ENCODE data around the gene ZBTB7A.
A peak's percentile ranks its signal among the peaks of the same experiment; 100 is the strongest.

ZBTB7A gene

GRCh38 chr19:4066682-4067395, at the start of gene ZBTB7A:
Gene ZBTB7A, minus strand, starts transcription at chr19:4066899. Its CDS starts 11,667 bp downstream, at chr19:4055232.
- peak; percentile 84 for DNase-seq

- no peak for DNase-seq
Observed at GRCh38 chr19:4115818-4116385, 49.2 kb upstream of the ZBTB7A start.

- DNase-seq = peak; percentile 75
Observed at GRCh38 chr19:4115050-4115817, 48.5 kb upstream of the ZBTB7A start.

GRCh38 chr19:4114181-4114580, 47.5 kb upstream of the ZBTB7A start:
- no peak for DNase-seq

- no peak for DNase-seq
Observed at GRCh38 chr19:4113398-4114088, 46.8 kb upstream of the ZBTB7A start.

GRCh38 chr19:4112367-4112766, 45.7 kb upstream of the ZBTB7A start:
- DNase-seq = no peak

- no peak for DNase-seq
Observed at GRCh38 chr19:4109626-4109945, 42.9 kb upstream of the ZBTB7A start.

- DNase-seq = peak; percentile 84
Observed at GRCh38 chr19:4108767-4109625, 42.3 kb upstream of the ZBTB7A start.

- no peak for DNase-seq
Observed at GRCh38 chr19:4103080-4103433, 36.4 kb upstream of the ZBTB7A start.

GRCh38 chr19:4102339-4103079, 35.8 kb upstream of the ZBTB7A start:
- no peak for DNase-seq

GRCh38 chr19:4101496-4101770, 34.7 kb upstream of the ZBTB7A start:
- DNase-seq = no peak

GRCh38 chr19:4100647-4101495, 34.2 kb upstream of the ZBTB7A start:
- DNase-seq = no peak

- DNase-seq = no peak
Observed at GRCh38 chr19:4099041-4099764, 32.5 kb upstream of the ZBTB7A start.

- DNase-seq = no peak
Observed at GRCh38 chr19:4098493-4098892, 31.8 kb upstream of the ZBTB7A start.

GRCh38 chr19:4097501-4097900, 30.8 kb upstream of the ZBTB7A start:
- DNase-seq = no peak

GRCh38 chr19:4096049-4096892, 29.6 kb upstream of the ZBTB7A start:
- DNase-seq = no peak

- no peak for DNase-seq
Observed at GRCh38 chr19:4095488-4095844, 28.8 kb upstream of the ZBTB7A start.

GRCh38 chr19:4094761-4095487, 28.2 kb upstream of the ZBTB7A start:
- no peak for DNase-seq

GRCh38 chr19:4094291-4094690, 27.6 kb upstream of the ZBTB7A start:
- no peak for DNase-seq
